GM18505 (cell line): ENCODE data around the gene LARP4.
A peak's percentile ranks its signal among the peaks of the same experiment; 100 is the strongest.
"Not testable (repeated sequence)": the region's sequence is repeated elsewhere in the genome, so short reads cannot be mapped to it uniquely, and the experiment has no call there.

ENCODE experiments used
- ATAC-seq: cut with Tn5 transposase; IDR thresholded peaks from one replicate; pipeline ENCODE4 v1.9.1; 2021; ENCODE audit not compliant: unreplicated experiment
- POLR2A ChIP-seq: IDR thresholded peaks from 4 replicates; pipeline ENCODE4 v1.6.1; 2011; ENCODE audit warnings: borderline replicate concordance; ENCODE audit not compliant: insufficient read depth, insufficient read length; ENCODE audit errors: extremely low read depth

The LARP4 gene

GRCh38 chr12:50400638-50401499 is at the start of gene LARP4:
TSS of gene LARP4 (plus strand) at chr12:50400885. CDS start at chr12:50401011, 126 bp downstream.
- peak; percentile 81 for TF ChIP-seq POLR2A
- peak; percentile 93 for ATAC-seq

- ATAC-seq = no peak
Observed at GRCh38 chr12:50351120-50352043, 49.3 kb upstream of the LARP4 start.

GRCh38 chr12:50353404-50353803 is 47.3 kb upstream of the LARP4 start:
- no peak for TF ChIP-seq POLR2A
- ATAC-seq = no peak

More at GRCh38 chr12:50351120-50352043, 49.3 kb upstream of the LARP4 start:
- no peak for TF ChIP-seq POLR2A

GRCh38 chr12:50353869-50354593 is 46.7 kb upstream of the LARP4 start:
- ATAC-seq = no peak
- TF ChIP-seq POLR2A = no peak

- no peak for TF ChIP-seq POLR2A
- ATAC-seq = no peak
Observed at GRCh38 chr12:50354908-50355307, 45.8 kb upstream of the LARP4 start.

- ATAC-seq = no peak
- TF ChIP-seq POLR2A = no peak
Observed at GRCh38 chr12:50355365-50355764, 45.3 kb upstream of the LARP4 start.

GRCh38 chr12:50362671-50363070 is 38.0 kb upstream of the LARP4 start:
- no peak for TF ChIP-seq POLR2A
- no peak for ATAC-seq

- no peak for TF ChIP-seq POLR2A
- no peak for ATAC-seq
Observed at GRCh38 chr12:50363141-50363540, 37.5 kb upstream of the LARP4 start.

GRCh38 chr12:50365709-50366406 is 34.8 kb upstream of the LARP4 start:
- ATAC-seq = no peak
- TF ChIP-seq POLR2A = no peak

- ATAC-seq = not testable (repeated sequence)
Observed at GRCh38 chr12:50370672-50371071, 30.0 kb upstream of the LARP4 start.

- no peak for TF ChIP-seq POLR2A
- ATAC-seq = no peak
Observed at GRCh38 chr12:50375802-50376201, 24.9 kb upstream of the LARP4 start.

- no peak for ATAC-seq
- no peak for TF ChIP-seq POLR2A
Observed at GRCh38 chr12:50380761-50381325, 19.8 kb upstream of the LARP4 start.
